Activated T-cell treated with anti-CD3 and anti-CD28 coated beads for 48 hours (primary cell): ENCODE results near the gene FBP2.
"Not testable (repeated sequence)": the region's sequence is repeated elsewhere in the genome, so short reads cannot be mapped to it uniquely, and the experiment has no call there.

Source experiments
- DNase-seq: peaks from one replicate; pipeline ENCODE4 v3.0.0-alpha.2; 2020; ENCODE audit warnings: low read depth

Gene FBP2

GRCh38 chr9:94563548-94563947, 30.1 kb downstream of the FBP2 start:
- no peak for DNase-seq

GRCh38 chr9:94560237-94560636, 33.4 kb downstream of the FBP2 start:
- no peak for DNase-seq

- no peak for DNase-seq
Observed at GRCh38 chr9:94557376-94557775, 36.2 kb downstream of the FBP2 start.

GRCh38 chr9:94554439-94555331, 38.9 kb downstream of the FBP2 start, which contains the start of gene PCAT7:
PCAT7 (plus strand) TSS chr9:94555083.
- DNase-seq = peak; percentile 31

- no peak for DNase-seq
Observed at GRCh38 chr9:94554078-94554438, 39.6 kb downstream of the FBP2 start.

GRCh38 chr9:94553029-94553938, 40.3 kb downstream of the FBP2 start:
- DNase-seq = no peak

- DNase-seq = no peak
Observed at GRCh38 chr9:94545940-94546339, 47.7 kb downstream of the FBP2 start.

GRCh38 chr9:94544335-94544734, 49.3 kb downstream of the FBP2 start:
- DNase-seq = not testable (repeated sequence)

GRCh38 chr9:94538908-94539307, 54.7 kb downstream of the FBP2 start:
- no peak for DNase-seq

GRCh38 chr9:94534901-94535300, 58.7 kb downstream of the FBP2 start:
- no peak for DNase-seq

GRCh38 chr9:94533601-94534000, 60.0 kb downstream of the FBP2 start:
- no peak for DNase-seq

- no peak for DNase-seq
Observed at GRCh38 chr9:94533155-94533554, 60.5 kb downstream of the FBP2 start.

- DNase-seq = no peak
Observed at GRCh38 chr9:94528886-94529285, 64.7 kb downstream of the FBP2 start.

- DNase-seq = no peak
Observed at GRCh38 chr9:94526951-94527350, 66.7 kb downstream of the FBP2 start.

- no peak for DNase-seq
Observed at GRCh38 chr9:94526271-94526670, 67.4 kb downstream of the FBP2 start.

GRCh38 chr9:94525396-94526035, 68.1 kb downstream of the FBP2 start:
- no peak for DNase-seq

- DNase-seq = no peak
Observed at GRCh38 chr9:94517254-94517653, 76.4 kb downstream of the FBP2 start.

GRCh38 chr9:94514722-94515121, 78.9 kb downstream of the FBP2 start:
- no peak for DNase-seq

- no peak for DNase-seq
Observed at GRCh38 chr9:94511955-94512265, 81.7 kb downstream of the FBP2 start.

- no peak for DNase-seq
Observed at GRCh38 chr9:94511134-94511954, 82.3 kb downstream of the FBP2 start.
